ENCODE data around the gene RXRA.
A peak's percentile ranks its signal among the peaks of the same experiment; 100 is the strongest.

RXRA gene

DNA sequence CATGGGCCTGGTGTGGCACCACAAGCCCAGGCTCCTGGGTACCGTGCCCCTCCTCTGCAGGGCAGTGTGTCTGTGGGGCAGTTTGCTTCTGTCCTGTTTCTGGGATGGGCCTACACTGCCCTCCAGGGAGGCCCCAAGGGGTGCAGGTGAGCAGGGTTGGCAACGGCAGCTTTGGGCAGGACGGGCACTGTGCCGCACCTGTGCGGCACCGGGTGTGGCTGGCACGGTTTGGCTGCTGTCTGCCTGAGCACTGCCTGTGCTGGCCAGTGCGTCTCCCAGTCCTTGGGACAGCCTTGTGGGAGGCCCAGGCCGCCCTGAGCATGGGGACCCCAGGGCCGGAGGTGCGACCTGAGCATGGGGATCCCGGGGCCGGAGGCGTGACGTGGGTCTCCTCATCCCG lies 37.2 kb downstream of the RXRA start:
- CTCF ChIA-PET: interaction anchor here (0.6 to 1.0 kb wide), 2 partner anchors 79 to 185 kb away, joined by 3 read pairs; no protein-coding TSS in a partner anchor
- POLR2A ChIA-PET: no interaction called here
- no peak for DNase-seq (ENCODE audit: extremely low spot score)
- no peak for TF ChIP-seq ARNT (IDR thresholded peaks at IDR 0.05)
- TF ChIP-seq SUZ12 (IDR thresholded peaks at IDR 0.05): no peak

DNA sequence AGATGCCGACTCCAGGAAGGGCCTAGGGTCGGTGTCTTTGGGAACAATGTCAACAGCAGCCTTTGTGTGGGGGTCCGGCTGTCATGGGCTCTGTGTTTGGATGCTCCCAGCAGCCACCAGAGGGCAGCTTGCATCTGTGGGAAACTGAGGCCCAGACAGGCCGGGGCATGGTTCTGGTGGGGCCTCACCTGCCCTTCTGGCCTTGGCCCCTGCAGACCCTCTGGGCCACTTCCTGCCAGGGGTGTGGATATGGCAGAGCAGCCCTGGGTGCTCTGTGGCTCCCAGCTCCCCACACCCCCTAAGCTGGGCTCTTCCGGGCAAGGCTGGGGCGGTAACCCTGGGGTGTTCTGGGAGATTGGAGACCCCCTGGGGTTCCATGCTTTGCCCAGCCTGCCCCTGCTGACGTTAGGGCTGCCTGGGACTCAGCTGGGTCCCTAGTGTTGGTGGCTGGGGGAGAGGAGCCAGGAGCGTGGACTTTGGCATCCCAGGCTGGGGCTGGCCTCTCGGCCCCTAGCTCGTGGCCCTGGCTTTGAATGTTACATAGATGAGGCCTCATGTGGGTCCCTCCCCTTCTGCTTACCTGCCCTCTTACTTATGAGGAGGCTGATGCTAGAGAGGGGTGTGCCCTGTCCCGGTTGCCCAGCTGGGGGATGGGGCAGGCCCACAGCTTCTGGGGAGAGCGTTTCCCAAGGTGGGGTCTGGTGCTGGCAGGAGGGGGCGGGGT lies 38.3 kb downstream of the RXRA start:
- ChIA-PET CTCF (interaction anchor here (1.0 kb wide), 1 partner anchor 78 kb away, joined by 3 read pairs; no protein-coding TSS in a partner anchor), POLR2A (no interaction called here)
- TF ChIP-seq HDGF (IDR thresholded peaks at IDR 0.05; ENCODE audit: borderline replicate concordance) (no peak), LEF1 (IDR thresholded peaks at IDR 0.05; ENCODE audit: borderline replicate concordance) (no peak), ZNF384 (IDR thresholded peaks at IDR 0.05) (no peak), ARNT (IDR thresholded peaks at IDR 0.05) (no peak), FOXM1 (IDR thresholded peaks at IDR 0.05; ENCODE audit: borderline replicate concordance) (no peak)
- DNase-seq (ENCODE audit: extremely low spot score): no peak

GRCh38 chr9:134365115-134365596 lies 38.9 kb downstream of the RXRA start:
- CTCF ChIA-PET: no interaction called here
- POLR2A ChIA-PET: no interaction called here
- TF ChIP-seq BHLHE40 (IDR thresholded peaks at IDR 0.05; ENCODE audit: borderline replicate concordance): no peak
- no peak for TF ChIP-seq ZNF384 (IDR thresholded peaks at IDR 0.05)
- TF ChIP-seq HDGF (IDR thresholded peaks at IDR 0.05; ENCODE audit: borderline replicate concordance): no peak
- TF ChIP-seq NFRKB (IDR thresholded peaks at IDR 0.05): no peak
- TF ChIP-seq ELF4 (IDR thresholded peaks at IDR 0.05): no peak
- no peak for TF ChIP-seq SP1 (IDR thresholded peaks at IDR 0.05)
- no peak for TF ChIP-seq CTBP1 (IDR thresholded peaks at IDR 0.05; ENCODE audit: borderline replicate concordance)
- no peak for TF ChIP-seq FOXK2 (IDR thresholded peaks at IDR 0.05)
- TF ChIP-seq FOXA1 (IDR thresholded peaks at IDR 0.05): no peak
- TF ChIP-seq ARNT (IDR thresholded peaks at IDR 0.05): no peak
- TF ChIP-seq LEF1 (IDR thresholded peaks at IDR 0.05; ENCODE audit: borderline replicate concordance): no peak
- TF ChIP-seq PKNOX1 (IDR thresholded peaks at IDR 0.05): no peak
- TF ChIP-seq SUZ12 (IDR thresholded peaks at IDR 0.05): no peak
- DNase-seq (ENCODE audit: extremely low spot score): no peak

DNA sequence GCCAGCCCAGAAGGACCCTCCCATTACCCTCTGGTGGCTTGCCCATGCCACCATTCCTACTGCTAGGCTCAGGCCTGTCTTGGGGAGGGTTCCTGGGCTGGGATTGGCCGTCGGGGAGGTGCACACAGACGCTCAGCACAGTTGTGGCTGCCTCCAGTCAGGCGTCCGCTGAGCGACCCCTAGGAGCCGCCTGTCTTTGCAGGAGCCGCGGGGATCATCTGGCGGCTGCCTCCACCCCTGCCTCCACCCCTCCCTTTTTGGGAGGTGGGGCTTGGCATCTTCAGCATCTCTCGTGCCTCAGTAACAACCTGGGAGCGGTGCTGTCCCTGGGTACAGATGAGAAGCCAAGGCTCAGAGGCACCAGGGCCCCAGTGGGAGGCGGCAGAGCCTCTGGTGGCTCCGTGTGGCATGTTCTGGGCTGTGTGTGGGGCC lies 39.6 kb downstream of the RXRA start:
- POLR2A ChIA-PET: no interaction called here
- TF ChIP-seq PKNOX1 (IDR thresholded peaks at IDR 0.05) (no peak), SP1 (IDR thresholded peaks at IDR 0.05) (no peak), FOXM1 (IDR thresholded peaks at IDR 0.05; ENCODE audit: borderline replicate concordance) (no peak), LEF1 (IDR thresholded peaks at IDR 0.05; ENCODE audit: borderline replicate concordance) (no peak), NFRKB (IDR thresholded peaks at IDR 0.05) (no peak), HDGF (IDR thresholded peaks at IDR 0.05; ENCODE audit: borderline replicate concordance) (no peak), CTBP1 (IDR thresholded peaks at IDR 0.05; ENCODE audit: borderline replicate concordance) (no peak), FOXA1 (IDR thresholded peaks at IDR 0.05) (no peak), SUZ12 (IDR thresholded peaks at IDR 0.05) (no peak), TARDBP (IDR thresholded peaks at IDR 0.05) (no peak)
- DNase-seq (ENCODE audit: extremely low spot score): no peak
- CTCF ChIA-PET: no interaction called here

DNA sequence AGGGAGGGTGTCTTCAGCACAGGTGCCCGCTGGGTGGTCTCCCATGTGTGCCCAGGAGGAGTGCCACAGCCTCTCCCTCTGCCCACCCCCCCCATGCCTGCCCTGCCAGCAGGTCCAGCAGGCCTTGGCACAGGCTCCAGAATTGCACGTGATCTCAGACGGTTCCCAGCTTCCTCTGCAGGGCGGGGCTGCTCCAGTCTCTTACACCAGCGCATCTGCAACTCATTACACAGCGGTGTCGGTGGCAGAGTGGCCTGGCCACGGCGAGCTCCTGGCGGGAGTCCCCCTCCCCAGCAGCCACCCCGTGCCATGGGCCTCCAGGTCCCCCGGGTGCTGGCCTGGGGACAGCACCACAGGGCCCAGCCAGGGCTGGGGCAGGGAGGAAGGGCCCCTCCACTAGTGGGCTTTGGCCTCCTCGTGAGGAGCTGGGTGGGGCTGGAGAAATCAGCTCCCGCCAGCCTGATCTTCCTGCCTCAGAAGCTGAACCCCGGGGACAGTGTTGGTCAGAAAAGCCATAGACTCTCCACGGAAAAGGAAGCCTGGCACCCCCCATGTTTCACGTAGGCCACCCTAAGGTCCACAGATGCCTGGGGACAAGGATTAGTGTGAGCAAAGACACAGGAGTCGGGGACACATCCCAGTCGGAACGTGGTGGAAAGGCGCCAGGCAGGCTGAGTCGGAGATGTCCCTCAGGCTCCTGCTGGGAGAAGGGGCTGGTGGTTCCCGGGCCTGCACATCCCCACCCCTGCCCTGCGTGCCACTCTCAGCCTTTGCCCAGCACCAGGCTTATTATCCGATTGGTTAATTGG lies 40.2 kb downstream of the RXRA start:
- ChIA-PET POLR2A (no interaction called here), CTCF (no interaction called here)
- DNase-seq (ENCODE audit: extremely low spot score): peak; percentile 21
- no peak for TF ChIP-seq HDGF (IDR thresholded peaks at IDR 0.05; ENCODE audit: borderline replicate concordance)
- TF ChIP-seq L3MBTL2 (conservative IDR thresholded peaks at IDR 0.05): no peak
- no peak for TF ChIP-seq ARNT (IDR thresholded peaks at IDR 0.05)
- TF ChIP-seq SUZ12 (IDR thresholded peaks at IDR 0.05): no peak
- TF ChIP-seq TARDBP (IDR thresholded peaks at IDR 0.05): no peak
- no peak for TF ChIP-seq BHLHE40 (IDR thresholded peaks at IDR 0.05; ENCODE audit: borderline replicate concordance)
- no peak for TF ChIP-seq CTBP1 (IDR thresholded peaks at IDR 0.05; ENCODE audit: borderline replicate concordance)
- no peak for TF ChIP-seq NFRKB (IDR thresholded peaks at IDR 0.05)
- TF ChIP-seq FOXA1 (IDR thresholded peaks at IDR 0.05): no peak
- no peak for TF ChIP-seq SP1 (IDR thresholded peaks at IDR 0.05)
- TF ChIP-seq LEF1 (IDR thresholded peaks at IDR 0.05; ENCODE audit: borderline replicate concordance): no peak
- TF ChIP-seq ZNF384 (IDR thresholded peaks at IDR 0.05): no peak
- TF ChIP-seq ELF4 (IDR thresholded peaks at IDR 0.05): no peak
- TF ChIP-seq PKNOX1 (IDR thresholded peaks at IDR 0.05): no peak
- no peak for TF ChIP-seq FOXK2 (IDR thresholded peaks at IDR 0.05)
- TF ChIP-seq FOXM1 (IDR thresholded peaks at IDR 0.05; ENCODE audit: borderline replicate concordance): no peak

- TF ChIP-seq PKNOX1 (IDR thresholded peaks at IDR 0.05): no peak
- TF ChIP-seq FOXA1 (IDR thresholded peaks at IDR 0.05): no peak
These were observed 40.8 kb downstream of the RXRA start for GRCh38 chr9:134367061-134367460.

More at GRCh38 chr9:134367061-134367460, 40.8 kb downstream of the RXRA start:
- ChIA-PET POLR2A (no interaction called here), CTCF (interaction anchor here (0.6 kb wide), 1 partner anchor 11 kb away, joined by 3 read pairs; no protein-coding TSS in a partner anchor)
- no peak for DNase-seq (ENCODE audit: extremely low spot score)
